B cell (primary cell): ENCODE measurements around the gene PPP4R1.

Experiments
- CTCF ChIP-seq: fragments of 200-600 bp; IDR thresholded peaks from one replicate; pipeline ENCODE4 v1.8.0; 2022; ENCODE audit warnings: antibody characterized with exemption, mild to moderate bottlenecking
- EZH2 ChIP-seq: IDR thresholded peaks from 2 replicates; pipeline ENCODE4 v1.6.1; 2012; ENCODE audit warnings: borderline replicate concordance, low read depth, mild to moderate bottlenecking, moderate library complexity, low read length; ENCODE audit not compliant: insufficient read depth, poor library complexity, severe bottlenecking

GRCh38 chr18:9565407-9565806, 49.0 kb downstream of the PPP4R1 start:
- TF ChIP-seq CTCF (no peak), EZH2 (no peak)
